Suprapubic skin (tissue), 4 donors: ENCODE measurements around the gene GRID1. TPM values are rescaled to one million over a fixed set of nuclear protein-coding genes. Genes with fewer than 3 reads are reported as not detected.

Experiments
- DNase-seq, 2 donors: peaks; one replicate each; pipeline ENCODE4 v3.0.0-alpha.2; 2019; ENCODE audit warnings: low spot score in 2 of 2
- H3K27ac ChIP-seq: fragments of 200-600 bp; sonication (generic); one replicate; pipeline ENCODE4 v1.5.1; 2019
- H3K27me3 ChIP-seq: fragments of 200-600 bp; sonication (generic); one replicate; pipeline ENCODE4 v1.5.1; 2019
- H3K36me3 ChIP-seq: fragments of 200-600 bp; sonication (generic); one replicate; pipeline ENCODE4 v1.5.1; 2019
- H3K4me1 ChIP-seq: fragments of 200-600 bp; sonication (generic); one replicate; pipeline ENCODE4 v1.5.1; 2019
- H3K4me3 ChIP-seq: fragments of 200-600 bp; sonication (generic); one replicate; pipeline ENCODE4 v1.5.1; 2019; ENCODE audit warnings: mild to moderate bottlenecking
- H3K9me3 ChIP-seq: fragments of 200-600 bp; sonication (generic); one replicate; pipeline ENCODE4 v1.5.1; 2019
- EP300 ChIP-seq: sonication (generic); formaldehyde crosslinking; IDR thresholded peaks from one replicate; pipeline ENCODE4 v1.6.1; 2017; ENCODE audit warnings: antibody characterized with exemption
- POLR2A ChIP-seq, 2 donors: fragments of 450-650 bp; IDR thresholded peaks; one replicate each; pipeline ENCODE4 v1.6.1; 2017; ENCODE audit warnings: antibody characterized with exemption in 2 of 2, mild to moderate bottlenecking in 2 of 2, moderate library complexity in 2 of 2
- POLR2AphosphoS5 ChIP-seq, 3 donors: sonication (generic); formaldehyde crosslinking; IDR thresholded peaks; one replicate each; pipeline ENCODE4 v1.6.1; 2017; ENCODE audit warnings: antibody characterized with exemption in 3 of 3
- WGBS: methylation state at CpG from one replicate; pipeline ENCODE4 v1.1.5; 2018; 5-methylcytosine and 5-hydroxymethylcytosine counted together
- total RNA-seq, 4 donors: library from RNA; depleted of rRNA; stranded (reverse); fragments of >200 nt; gene quantifications; one replicate each; pipeline ENCODE4 v1.1.0, GENCODE V29; 2016
- TF ChIP-seq, protein P1 (sequence below), 2 donors: fragments of 200-600 bp in 1 of 2; fragments of 450-650 bp in 1 of 2; sonication (generic) in 1 of 2; IDR thresholded peaks; one replicate each; pipeline ENCODE4 v1.5.1; 2016 to 2019; ENCODE audit warnings: antibody characterized with exemption in 2 of 2, mild to moderate bottlenecking in 1 of 2, moderate library complexity in 1 of 2

GRID1 gene
- total RNA-seq, 4 donors from 2014 or later = 1.8 to 3.1 (median 2.4) TPM

DNA sequence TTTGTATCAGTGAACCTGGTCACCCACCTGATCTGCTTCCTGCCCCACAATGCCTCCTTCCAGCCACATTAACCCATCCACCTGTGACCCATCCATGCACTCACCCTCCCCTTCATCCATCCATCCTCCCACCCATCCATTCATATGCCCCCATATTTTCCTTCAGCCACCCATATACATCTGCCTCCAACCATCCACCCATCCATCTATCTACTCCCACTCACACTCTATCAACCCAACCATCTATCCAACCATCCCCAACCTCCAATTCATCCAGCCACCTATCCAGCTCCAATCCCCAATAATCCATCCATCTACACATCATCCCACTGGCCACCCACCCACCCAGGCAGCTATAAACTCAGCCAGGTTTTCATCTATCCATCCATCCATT lies 51.0 kb downstream of the GRID1 start:
- TF ChIP-seq POLR2AphosphoS5 (IDR thresholded peaks at IDR 0.05) (no peak), POLR2A (IDR thresholded peaks at IDR 0.05) (no peak), EP300 (no peak)
- TF ChIP-seq, protein P1, sequence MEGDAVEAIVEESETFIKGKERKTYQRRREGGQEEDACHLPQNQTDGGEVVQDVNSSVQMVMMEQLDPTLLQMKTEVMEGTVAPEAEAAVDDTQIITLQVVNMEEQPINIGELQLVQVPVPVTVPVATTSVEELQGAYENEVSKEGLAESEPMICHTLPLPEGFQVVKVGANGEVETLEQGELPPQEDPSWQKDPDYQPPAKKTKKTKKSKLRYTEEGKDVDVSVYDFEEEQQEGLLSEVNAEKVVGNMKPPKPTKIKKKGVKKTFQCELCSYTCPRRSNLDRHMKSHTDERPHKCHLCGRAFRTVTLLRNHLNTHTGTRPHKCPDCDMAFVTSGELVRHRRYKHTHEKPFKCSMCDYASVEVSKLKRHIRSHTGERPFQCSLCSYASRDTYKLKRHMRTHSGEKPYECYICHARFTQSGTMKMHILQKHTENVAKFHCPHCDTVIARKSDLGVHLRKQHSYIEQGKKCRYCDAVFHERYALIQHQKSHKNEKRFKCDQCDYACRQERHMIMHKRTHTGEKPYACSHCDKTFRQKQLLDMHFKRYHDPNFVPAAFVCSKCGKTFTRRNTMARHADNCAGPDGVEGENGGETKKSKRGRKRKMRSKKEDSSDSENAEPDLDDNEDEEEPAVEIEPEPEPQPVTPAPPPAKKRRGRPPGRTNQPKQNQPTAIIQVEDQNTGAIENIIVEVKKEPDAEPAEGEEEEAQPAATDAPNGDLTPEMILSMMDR (IDR thresholded peaks at IDR 0.05) = no peak
- no peak for DNase-seq
- no peaks in the 10 kb centered on the region for H3K36me3 ChIP-seq
- no peak overlapping the region for H3K27ac ChIP-seq
- H3K9me3 ChIP-seq = no peaks in the 10 kb centered on the region
- H3K4me1 ChIP-seq = no peaks in the 10 kb centered on the region
- no peaks in the 10 kb centered on the region for H3K27me3 ChIP-seq
- H3K4me3 ChIP-seq = no peak overlapping the region

DNA sequence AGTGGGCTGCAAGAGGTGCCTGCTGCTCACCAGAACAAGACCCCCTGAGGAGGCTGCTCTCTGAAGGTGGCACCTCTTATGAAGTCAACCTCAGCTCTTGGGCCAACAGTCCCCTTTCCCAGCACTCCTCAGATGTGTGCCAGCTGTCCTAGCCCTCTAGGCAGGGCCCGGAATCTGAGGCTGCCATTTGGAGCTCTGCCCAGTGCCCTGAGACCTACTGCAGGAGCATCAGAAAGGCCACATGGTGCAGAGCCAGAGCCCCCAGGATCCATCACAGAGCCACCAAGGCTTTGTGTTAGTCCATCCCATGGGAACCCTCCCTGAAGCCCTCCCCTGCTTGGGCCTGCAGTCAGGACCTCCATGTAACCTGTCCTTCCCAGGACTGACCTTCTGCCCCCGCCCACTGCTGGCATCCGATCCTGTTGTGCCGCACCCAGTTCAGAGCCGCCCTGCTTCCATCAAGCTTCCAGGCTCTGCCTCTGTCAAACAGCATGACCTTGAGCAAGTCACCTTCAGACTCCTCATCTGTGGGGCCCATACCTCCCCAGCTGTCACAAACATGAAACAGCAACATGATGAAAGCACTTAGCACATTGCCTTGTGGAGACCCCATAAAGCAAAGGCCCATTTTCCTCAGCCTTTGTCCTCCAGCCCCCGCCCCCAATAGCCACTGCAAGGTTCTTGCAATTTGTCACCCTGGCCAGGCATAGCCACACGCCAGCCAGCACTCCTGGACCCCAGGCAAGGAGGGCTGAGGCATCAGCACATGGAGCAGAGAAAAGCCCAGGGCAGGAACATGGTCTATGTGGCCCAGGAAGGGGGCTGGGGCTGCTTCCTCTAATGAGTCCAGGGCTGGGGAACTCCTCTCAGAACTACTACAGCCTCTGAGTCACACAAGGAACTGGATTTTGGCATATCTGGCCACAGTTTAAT lies 51.7 kb downstream of the GRID1 start:
- H3K4me1 ChIP-seq = no peaks in the 10 kb centered on the region
- no peaks in the 10 kb centered on the region for H3K9me3 ChIP-seq
- no peak overlapping the region for H3K4me3 ChIP-seq
- H3K27me3 ChIP-seq = no peaks in the 10 kb centered on the region
- DNase-seq = peak in 1 of 2 donors; percentile 57
- H3K36me3 ChIP-seq = no peaks in the 10 kb centered on the region
- no peak for TF ChIP-seq POLR2A (IDR thresholded peaks at IDR 0.05)
- TF ChIP-seq, protein P1 (IDR thresholded peaks at IDR 0.05) = no peak
- TF ChIP-seq EP300 = no peak
- no peak for TF ChIP-seq POLR2AphosphoS5 (IDR thresholded peaks at IDR 0.05)
- 71% methylated on average over 7 of the region's 7 CpGs for WGBS
- no peak overlapping the region for H3K27ac ChIP-seq

DNA sequence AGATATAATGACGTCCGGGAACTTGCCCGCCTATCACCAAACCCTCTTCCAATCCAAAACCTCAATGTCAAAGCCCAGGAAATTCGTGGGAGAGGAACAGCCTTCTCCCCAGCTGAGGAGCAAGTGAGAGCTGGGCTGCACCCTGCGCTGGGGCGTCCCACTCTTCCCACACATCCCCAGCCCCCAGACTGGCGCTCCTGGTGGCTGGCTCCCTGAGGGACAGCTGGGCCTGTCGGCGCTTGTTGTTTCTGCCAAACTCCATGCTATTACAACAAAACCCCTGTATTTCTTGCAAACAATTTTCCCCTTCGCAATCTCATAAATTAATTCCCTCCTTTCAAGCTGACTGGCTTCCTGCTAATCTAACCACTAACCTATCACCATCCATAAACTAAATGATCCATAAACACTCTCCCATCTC lies 53.0 kb downstream of the GRID1 start:
- WGBS = 59% methylated on average over 10 of the region's 10 CpGs
- Histone ChIP-seq H3K4me1 (no peaks in the 10 kb centered on the region), H3K36me3 (no peaks in the 10 kb centered on the region), H3K9me3 (no peaks in the 10 kb centered on the region), H3K27ac (no peak overlapping the region), H3K4me3 (no peak overlapping the region), H3K27me3 (no peaks in the 10 kb centered on the region)
- peak in 1 of 2 donors; percentile 34 for DNase-seq
- TF ChIP-seq POLR2AphosphoS5 (IDR thresholded peaks at IDR 0.05) = no peak
- TF ChIP-seq, protein P1 (IDR thresholded peaks at IDR 0.05) = no peak
- TF ChIP-seq EP300 = no peak

DNA sequence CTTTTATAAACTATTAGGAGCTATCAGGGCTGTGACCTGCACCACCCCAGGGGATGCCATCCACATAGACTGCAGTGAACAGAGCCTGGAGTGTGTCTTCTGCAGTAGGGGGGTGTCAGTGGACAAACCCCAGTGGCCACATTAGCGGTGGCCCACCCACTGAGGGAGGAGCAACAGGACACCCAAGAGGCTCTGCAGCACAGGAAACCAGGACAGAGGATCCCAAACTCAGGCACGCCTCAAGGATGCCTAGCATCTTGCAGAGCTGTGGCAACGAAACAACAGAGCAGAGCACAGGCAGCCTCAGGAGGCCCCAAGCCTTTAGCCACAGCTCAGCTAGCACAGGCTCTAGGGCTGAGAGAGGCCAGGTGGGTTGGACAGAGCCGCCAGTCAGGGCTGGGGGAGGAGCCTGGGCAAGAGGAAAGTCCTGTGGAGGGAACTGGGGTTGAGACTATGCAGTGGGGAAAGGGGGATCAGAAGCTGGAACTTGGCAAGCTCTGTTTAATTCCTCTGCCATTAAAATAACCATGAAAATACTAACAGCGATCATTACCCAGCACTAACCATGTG lies 53.8 kb downstream of the GRID1 start:
- WGBS = 57% methylated on average over 2 of the region's 5 CpGs
- no peaks in the 10 kb centered on the region for H3K36me3 ChIP-seq
- H3K4me3 ChIP-seq = no peak overlapping the region
- no peaks in the 10 kb centered on the region for H3K27me3 ChIP-seq
- no peaks in the 10 kb centered on the region for H3K4me1 ChIP-seq
- TF ChIP-seq, protein P1 (IDR thresholded peaks at IDR 0.05) = no peak
- TF ChIP-seq EP300 (no peak), POLR2AphosphoS5 (IDR thresholded peaks at IDR 0.05) (no peak), POLR2A (IDR thresholded peaks at IDR 0.05) (no peak)
- H3K27ac ChIP-seq = no peak overlapping the region
- no peaks in the 10 kb centered on the region for H3K9me3 ChIP-seq
- no peak for DNase-seq

DNA sequence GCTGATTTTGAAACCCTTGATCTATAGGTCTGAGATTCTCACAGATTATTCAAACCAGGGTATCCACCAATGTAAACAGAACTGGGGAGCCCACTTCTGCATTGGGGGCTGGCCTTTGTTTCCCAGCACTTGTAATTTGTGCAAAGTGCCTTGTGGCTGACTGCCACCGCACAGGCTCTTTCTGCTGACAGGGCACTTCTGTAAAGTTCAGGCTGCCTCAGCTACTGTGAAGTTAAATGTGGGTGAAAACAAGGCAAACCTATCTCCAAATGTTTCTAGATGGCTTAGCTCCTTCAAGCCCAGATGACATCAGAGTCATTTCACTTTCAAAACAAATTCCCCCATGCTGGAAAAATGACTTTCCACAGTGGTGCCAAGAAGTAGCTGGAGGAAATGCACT lies 54.7 kb downstream of the GRID1 start:
- Histone ChIP-seq H3K27ac (no peak overlapping the region), H3K27me3 (no peaks in the 10 kb centered on the region), H3K4me1 (no peaks in the 10 kb centered on the region), H3K9me3 (no peaks in the 10 kb centered on the region), H3K36me3 (no peaks in the 10 kb centered on the region), H3K4me3 (no peak overlapping the region)
- no peak for DNase-seq
- TF ChIP-seq EP300 (no peak), POLR2AphosphoS5 (IDR thresholded peaks at IDR 0.05) (no peak), POLR2A (IDR thresholded peaks at IDR 0.05) (no peak)
- TF ChIP-seq, protein P1 (IDR thresholded peaks at IDR 0.05) = no peak
- no CpG with 5 or more reads among the region's 1 CpG for WGBS
